Kasumi-1 (cell line): Measurements from ENCODE around the gene MLEC.

Source experiments
- DNase-seq, 2 experiments: peaks; one replicate each; lab custom pipeline; 2025; lab: John Stamatoyannopoulos, UW

Gene MLEC, protein sequence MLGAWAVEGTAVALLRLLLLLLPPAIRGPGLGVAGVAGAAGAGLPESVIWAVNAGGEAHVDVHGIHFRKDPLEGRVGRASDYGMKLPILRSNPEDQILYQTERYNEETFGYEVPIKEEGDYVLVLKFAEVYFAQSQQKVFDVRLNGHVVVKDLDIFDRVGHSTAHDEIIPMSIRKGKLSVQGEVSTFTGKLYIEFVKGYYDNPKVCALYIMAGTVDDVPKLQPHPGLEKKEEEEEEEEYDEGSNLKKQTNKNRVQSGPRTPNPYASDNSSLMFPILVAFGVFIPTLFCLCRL

DNA sequence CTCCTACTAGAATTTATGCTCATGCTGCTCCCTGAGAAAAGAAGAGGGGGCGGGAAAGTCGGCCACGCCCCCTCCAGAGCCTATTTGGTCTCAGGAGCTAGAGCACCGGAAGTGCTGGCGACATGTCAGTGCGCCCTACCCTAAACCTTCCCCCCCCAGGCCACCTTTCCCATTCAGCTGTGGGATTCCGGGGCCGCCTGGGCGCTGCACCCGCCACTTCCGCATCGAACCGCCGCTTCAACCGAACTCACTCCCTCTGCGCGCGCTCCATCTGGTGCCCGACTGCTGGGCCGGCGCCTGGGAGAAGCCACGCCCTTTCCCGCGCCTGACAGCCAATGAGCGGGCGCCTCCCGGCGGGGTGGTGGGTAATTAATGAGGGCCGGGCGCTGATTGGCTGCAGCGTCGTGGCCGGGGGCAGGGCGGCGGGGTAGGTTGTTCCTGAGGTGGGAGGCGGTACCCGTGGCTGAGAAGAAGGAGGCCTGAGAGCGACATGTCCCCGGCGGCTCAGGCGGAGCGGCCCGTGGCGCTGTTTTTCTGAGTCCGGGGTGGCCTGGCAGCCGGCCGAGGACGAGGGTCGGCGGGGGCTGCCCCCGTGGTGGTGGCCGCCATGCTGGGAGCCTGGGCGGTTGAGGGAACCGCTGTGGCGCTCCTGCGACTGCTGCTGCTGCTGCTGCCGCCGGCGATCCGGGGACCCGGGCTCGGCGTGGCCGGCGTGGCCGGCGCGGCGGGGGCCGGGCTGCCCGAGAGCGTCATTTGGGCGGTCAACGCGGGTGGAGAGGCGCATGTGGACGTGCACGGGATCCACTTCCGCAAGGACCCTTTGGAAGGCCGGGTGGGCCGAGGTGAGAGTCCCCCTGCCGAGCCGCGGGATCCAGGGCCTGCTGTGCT is at the start of gene MLEC:
TSS of gene MLEC (plus strand) at position 460 of the 888 bp plus-strand sequence. CDS start at position 608, 148 bp downstream.
- peak; percentile 97 to 98 for DNase-seq

DNA sequence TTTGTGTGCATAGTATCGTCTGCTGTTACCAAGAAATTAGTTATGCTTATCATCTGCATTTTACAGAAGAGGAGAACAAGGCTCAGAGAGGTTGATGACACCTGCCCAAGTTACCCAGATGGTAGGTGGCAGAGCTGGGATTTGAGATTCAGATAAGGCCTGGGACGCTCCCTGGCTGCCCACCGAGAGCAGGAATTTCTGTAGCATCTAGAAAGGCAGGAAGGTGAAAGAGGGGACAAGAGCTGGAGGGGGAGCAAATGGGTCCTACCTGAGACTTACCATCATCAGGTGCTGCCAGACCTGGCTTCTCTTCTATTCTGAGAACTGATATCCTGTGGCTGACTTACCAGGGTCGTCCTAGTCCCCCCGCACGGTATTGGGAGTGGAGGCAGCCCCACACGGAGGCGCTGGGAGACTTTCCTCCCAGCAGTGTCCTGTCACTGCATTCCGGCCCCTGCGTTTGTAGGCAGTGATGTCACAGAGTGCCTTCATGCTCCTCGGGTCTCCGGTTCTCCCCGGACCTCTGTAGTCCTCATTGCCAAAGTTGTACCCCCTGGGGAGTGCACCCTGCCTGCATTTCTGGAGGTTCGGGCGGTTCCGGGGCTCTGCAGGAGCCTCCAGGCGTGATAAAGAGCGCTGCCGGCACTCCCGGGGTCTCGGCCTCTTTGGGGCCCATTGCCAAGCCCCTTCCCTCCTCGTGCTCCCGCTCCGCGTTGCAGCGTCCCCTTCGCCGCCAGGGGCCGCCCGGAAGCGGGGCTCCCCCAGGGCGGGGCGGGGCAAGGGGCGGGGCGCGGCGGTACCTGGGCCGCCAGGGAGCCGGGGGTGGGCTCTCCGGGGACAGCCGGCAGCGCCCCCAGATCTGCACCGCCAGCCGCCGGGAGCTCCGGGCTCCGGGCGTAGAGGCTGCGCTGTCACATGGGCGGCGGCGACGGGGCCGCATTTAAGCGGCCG is 46.9 kb upstream of the MLEC start, which contains the start of gene CABP1:
TSS of gene CABP1 (plus strand) at position 856 of the 951 bp plus-strand sequence. CDS start at position 916, 60 bp downstream.
- no peak for DNase-seq

DNA sequence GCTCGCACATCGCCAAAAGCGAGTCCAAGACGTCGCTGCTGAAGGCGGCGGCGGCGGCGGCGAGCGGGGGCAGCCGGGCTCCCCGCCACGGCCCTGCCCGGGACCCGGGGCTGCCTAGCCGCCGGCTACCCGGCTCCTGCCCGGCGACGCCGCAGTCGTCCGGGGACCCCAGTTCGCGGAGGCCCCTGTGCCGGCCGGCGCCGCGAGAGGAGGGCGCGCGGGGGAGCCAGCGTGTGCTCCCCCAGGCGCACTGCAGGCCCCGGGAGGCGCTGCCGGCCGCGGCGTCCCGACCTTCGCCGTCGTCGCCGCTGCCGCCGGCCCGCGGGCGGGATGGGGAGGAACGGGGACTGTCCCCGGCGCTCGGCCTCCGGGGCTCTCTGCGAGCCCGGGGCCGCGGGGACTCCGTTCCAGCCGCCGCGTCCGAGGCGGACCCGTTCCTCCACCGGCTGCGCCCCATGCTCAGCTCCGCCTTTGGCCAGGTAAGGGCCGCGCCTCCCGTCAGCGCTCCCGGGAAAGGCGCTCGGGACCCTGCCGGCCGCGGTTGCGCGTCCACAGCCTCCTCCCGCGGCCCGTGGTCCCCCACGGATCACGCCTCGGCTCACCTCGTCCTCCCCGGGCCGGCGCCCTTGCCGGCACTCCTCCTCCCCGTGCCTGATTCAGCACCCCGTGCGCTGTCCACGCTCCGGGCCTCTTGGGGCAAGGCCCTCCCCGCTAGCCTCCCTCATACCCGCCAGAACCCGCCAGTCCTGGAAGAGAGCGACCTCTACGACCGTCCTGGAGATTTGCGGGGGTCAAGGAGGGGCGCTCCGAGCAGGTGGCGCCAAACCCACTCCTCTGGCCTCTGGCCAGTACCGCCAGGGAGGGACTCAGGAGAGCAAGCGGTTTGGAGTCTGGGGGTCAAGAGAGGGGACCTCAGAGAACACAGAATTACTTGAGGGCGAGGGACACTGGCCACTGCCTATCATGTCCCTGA is 45.8 kb upstream of the MLEC start:
- peak; percentile 48 to 69 for DNase-seq

DNA sequence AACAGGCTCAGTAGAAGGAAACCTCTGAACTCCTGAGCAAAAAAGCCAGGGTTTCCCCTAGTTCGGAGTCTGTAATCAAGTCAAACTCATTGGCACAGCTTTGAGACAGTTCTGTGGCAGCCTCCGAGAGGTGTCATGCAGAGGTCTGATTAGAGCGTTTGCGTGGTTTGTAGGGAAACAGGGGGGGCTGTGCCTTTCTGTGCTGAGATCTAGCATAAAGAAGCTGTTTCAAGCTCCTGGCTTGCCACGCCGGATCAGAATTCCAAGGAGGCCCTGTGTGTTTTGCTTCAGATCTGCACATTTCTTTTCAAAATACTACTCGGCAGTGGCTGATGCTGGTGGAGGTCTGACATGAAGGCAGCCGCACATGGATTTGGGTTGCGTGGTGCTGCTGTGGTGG is 44.8 kb upstream of the MLEC start:
- no peak for DNase-seq

DNA sequence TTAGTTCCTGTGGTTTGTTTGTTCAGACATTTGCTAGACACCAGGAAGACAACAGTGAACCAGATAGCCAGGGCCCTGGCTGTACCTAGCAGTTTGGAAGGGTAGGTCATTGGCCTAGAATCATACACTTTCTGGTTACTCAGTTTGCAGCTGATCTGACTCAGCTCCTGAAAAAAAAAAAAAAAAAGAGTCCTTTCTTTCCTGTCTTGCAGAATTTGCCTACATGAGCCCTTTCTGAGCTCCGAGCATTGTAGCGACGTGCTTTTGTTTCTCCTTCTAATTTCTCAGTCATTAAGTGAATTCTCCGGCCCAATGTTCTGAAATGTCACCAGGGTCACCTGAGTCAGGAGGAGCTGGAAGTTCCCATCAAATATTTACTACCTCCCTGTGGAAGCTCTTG is 44.1 kb upstream of the MLEC start:
- no peak for DNase-seq

DNA sequence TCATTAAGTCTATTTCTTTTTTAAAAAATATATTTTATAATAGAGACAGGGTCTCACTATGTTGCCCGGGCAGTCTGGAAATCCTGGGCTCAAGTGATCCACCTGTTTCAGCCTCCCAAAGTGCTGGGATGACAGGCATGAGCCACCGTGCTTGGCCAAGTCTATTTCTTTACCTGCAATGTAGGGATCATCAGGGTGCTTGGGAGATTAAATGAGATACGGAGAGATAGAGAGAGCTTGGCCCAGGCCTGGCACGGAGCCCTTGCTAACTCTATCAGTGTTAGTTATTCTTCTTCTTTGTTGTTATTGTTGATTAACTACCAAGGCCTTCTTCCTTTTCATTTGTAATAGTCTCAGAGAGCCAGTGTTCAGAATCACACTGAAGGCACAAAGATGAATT is 43.4 kb upstream of the MLEC start:
- no peak for DNase-seq

DNA sequence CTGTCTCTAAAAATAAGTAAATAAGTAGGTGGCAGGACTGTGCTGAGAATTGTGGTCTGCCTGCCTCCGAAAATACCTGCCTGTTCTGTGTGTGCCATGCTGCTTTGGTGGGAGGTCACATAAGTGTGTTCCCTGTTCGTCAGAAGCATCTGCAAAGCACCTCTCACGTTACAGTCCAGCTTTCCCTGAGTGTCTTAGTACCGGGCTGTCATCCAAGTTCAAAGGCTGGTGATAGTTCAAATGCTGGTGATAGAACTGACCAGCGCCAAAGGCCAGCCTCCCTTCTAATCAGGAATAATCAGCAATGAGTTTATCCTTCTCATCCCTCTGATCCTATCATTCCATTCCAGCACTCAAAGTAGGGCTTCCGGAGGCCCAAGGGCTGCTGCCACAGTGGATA is 40.9 kb upstream of the MLEC start:
- no peak for DNase-seq

DNA sequence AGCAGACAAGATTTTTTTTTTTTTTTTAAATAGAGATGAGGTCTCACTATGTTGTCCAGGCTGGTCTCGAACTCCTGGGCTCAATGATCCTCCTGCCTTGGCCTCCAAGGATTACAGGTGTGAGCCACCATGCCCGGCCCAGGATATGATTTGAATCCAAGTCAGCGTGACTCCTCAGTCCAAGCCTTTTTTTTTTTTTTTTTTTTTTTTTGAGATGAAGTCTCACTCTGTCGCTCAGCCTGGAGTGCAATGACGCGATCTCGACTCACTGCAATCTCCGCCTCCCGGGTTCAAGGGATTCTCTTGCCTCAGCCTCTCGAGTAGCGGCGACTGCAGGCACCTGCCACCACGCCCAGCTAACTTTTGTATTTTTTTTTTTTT is 39.6 kb upstream of the MLEC start:
- no peak for DNase-seq

DNA sequence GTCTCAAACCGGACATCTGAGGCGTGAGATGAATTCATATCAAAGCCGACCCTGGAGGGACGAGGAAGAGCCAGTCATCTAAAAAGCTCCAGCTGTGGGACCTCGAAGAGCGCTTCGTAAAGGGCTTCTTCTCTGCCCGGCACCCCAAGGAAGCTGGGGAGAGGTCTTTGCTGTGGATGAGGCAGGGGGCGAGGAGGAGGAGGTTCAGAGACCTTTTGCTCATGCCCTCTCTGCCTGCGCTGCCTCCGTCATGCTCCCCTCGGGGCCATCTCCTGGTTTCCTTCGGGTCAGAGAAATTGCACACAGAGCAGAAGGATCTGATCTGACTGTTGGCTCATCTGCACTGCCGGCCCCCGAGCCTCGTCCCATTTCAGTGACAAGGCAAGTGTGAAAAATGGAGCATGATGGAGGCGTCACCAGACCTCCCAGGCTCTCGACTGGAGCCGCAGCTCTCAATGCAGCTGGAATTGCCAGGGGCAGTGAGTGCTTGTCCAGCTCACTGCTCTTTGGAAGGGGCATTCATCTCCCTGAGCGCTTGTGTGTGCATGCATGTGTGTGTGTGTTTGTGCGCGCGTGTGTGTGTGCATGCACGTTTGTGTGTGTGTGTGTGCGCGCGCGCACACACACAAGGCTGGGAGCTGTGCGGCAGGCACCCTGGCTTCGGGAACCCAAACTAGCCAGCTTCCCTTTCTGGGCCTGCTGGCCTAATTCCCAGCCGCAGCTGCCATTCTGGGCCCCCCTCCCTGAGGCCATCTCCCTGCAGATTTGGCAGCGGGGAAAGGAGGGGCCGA is 37.3 kb upstream of the MLEC start:
- DNase-seq = peak; percentile 24 to 28

DNA sequence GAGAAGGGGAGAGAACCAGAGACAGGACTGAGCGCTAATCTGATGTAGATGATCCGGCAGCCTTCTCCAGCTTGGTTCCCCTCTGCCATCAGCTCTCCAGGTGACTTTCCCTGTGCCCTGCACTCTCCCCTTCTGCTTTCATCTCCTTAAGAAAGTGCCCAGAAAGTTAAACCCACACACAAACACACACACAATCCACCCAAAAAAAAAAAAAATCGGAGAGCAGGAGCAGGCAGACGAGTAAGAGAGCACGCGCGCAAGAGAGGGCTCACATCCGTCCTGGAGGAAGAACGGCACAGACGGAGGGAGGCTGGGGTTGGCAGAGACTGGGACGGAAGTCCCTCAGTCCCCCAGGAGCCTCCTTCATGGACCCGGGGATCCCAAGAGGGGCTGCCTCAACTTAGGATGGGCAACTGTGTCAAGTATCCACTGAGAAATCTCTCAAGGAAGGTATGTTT is 36.7 kb upstream of the MLEC start:
- DNase-seq = no peak

DNA sequence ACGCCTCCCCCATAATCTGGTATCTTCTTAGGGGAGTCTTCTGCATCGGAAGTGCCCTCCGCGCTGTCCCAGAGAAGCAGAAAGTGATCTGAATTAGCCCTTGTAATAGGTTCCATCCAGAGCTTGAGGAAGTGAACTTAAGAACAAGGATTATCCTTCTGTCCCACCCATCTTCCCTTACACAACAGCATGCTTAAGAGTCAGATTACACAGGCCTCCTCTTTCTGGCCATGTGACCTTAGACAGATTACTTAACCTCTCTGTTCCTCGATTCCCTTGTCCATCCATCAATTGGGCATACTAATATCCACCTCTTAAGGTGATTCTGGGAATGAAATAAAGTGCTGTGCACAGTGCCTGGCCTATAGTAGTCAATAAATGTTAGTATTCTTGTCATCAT is 35.1 kb upstream of the MLEC start:
- DNase-seq = peak; percentile 9 to 46

DNA sequence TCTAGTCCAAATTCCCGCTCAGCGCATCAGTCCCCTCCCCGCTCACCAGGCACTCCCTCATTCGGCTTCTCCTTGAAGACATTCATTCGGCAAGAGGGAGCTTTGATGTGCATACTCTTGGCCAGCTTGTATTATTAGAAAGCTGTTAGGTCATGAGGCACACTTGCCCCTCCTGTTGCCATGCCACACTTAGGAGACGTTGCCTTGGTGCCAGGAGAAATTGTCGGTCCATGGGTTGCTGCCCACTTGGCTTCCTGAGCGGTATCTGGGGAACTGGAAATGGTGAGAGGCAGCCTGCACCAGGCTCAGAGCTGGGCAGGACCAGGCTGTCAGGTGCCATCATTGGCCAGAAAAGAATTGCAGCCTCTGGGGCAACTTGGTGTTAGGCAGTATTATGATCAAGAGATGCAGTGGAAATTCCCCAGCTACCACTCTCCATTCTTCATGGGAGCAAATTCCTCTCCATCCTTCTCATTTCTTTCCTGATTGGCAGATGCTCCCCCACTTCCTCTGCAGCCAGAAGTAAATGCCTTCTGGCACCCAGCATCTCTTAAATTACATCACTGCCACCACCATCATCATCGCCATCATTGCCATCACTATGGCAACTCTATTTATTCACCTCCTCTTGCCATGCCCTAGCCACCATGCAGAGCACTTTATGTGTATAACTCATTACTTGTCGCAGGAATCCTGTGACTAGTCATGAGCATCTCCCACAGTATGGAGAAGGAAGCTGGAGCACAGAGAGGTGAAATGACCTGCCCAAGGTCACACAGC is 34.1 kb upstream of the MLEC start:
- no peak for DNase-seq

DNA sequence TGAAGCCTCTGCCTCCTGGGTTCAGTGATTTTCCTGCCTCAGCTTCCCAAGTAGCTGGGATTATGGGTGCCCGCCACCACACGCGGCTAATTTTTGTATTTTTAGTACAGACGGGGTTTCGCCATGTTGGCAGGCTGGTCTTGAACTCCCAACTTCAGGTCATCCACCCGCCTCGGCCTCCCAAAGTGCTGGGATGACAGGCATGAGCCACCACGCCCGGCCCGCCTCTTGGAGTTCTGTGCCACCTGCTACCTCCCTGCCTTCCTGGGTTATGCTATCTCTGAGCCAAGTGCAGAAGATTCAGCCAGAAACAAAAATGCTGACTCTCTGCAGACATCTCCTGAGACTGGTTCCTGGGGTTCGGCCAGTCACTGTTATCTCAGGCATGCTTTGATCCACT is 33.3 kb upstream of the MLEC start:
- no peak for DNase-seq

DNA sequence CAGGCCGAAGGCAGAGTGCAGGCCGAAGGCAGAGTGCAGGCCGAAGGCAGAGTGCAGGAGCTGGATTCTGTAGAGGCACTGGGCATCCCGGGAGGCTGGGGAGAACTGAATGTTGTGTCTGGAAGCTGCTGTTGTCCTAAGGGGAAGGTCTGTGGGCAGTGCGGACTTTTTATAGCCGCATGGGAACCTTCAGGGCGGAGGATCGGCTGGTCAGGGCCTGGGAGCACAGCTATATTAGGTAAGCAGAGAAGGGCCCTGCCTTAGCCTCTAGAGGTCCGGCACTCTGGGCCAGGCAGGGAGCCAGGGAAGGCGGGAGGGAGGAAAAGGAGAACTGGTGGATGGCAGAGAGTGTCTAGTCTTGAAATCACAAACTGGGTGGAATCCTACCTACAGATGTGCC is 32.3 kb upstream of the MLEC start:
- DNase-seq = no peak

DNA sequence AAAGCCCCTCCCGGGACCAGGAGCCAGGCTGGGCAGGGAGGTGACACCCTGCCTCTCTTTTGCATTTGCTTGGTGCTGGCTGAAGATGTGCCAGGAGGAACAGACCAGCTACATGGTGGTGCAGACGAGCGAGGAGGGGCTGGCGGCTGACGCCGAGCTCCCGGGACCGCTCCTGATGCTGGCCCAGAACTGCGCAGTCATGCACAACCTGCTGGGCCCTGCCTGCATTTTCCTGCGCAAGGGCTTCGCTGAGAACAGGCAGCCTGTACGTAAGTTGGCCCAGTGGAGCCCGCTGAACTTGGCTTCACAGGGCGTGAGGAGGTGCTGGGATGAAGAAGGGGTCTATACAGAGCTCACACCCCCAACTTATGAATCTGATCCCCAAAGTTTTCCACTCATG is 30.9 kb upstream of the MLEC start:
- no peak for DNase-seq

DNA sequence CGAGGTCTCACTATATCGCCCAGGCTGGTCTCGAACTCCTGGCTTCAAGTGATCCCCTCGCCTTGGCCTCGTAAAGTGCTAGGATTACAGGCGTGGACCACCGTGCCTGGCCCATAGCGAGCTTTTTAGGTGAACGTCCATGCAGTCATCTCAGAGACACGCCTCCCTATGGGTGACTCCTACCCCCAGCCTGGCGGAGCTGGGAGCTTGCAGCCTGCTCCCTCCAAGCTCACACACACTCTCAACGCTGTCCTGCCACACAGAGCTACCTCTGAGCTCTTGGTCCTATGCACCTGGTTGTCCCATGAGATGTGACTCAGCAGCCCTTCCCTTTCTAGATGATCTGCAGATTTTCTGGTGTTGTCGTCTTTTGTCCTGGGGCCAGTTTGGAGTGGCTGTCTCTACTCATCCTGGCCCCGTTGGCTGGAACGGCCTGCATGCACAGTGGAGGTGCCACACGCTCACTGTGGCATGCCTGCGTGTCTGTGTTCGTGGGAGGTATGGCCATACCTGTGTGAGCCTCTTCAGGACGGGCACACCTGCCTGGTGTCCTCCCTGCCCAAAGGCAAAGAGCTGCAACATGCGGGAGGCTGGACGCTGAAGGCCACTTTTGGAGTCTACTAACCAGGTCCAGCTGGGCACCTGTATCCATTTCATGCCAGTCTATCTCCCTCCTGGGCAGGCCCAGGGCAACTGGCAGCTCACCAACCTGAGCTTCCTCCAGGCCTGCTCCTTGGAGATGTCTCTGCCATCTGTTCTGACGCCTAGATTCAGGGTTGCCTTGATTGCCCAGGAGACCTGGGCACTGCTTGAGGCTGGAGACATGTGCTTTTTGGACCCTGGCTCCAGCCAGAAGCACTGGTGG is 28.4 kb upstream of the MLEC start:
- DNase-seq = no peak

DNA sequence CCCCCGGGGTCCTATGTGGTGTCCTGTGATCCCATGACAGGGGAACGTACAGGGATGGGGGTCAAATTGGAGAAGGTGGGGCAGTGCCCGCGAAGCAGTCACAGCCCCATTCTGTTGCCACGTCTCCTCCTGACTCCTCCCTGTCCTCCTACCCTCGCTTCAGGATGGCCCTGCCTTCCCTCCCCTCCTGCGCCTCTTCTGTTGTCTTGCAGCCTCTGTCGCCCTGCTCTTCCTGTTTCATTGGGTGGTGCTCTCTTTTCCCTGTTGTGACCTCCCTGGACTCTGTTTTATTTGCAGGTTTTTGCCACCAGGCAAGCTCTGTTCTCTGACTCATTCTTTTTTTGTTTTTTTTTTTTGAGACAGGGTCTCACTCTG is 27.8 kb upstream of the MLEC start:
- no peak for DNase-seq

DNA sequence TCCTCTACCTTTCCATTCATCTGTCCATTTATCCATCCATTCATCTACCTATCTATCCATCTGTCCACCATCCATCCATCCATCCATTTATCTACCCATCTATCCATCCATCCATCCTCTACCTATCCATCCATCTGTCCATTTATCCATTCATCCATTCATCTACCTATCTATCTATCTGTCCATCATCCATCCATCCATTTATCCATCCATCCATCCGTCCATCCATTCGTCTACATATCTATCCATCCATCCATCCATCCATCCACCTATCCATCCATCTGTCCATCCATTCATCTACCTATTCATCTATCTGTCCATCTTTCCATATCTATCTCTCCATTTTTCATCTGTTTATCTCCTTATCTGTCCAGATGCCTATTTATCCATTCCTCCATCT is 25.5 kb upstream of the MLEC start:
- no peak for DNase-seq
